ENCODE measurements around the gene OPTN.

- TF ChIP-seq, protein P1, sequence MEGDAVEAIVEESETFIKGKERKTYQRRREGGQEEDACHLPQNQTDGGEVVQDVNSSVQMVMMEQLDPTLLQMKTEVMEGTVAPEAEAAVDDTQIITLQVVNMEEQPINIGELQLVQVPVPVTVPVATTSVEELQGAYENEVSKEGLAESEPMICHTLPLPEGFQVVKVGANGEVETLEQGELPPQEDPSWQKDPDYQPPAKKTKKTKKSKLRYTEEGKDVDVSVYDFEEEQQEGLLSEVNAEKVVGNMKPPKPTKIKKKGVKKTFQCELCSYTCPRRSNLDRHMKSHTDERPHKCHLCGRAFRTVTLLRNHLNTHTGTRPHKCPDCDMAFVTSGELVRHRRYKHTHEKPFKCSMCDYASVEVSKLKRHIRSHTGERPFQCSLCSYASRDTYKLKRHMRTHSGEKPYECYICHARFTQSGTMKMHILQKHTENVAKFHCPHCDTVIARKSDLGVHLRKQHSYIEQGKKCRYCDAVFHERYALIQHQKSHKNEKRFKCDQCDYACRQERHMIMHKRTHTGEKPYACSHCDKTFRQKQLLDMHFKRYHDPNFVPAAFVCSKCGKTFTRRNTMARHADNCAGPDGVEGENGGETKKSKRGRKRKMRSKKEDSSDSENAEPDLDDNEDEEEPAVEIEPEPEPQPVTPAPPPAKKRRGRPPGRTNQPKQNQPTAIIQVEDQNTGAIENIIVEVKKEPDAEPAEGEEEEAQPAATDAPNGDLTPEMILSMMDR (IDR thresholded peaks at IDR 0.05): no peak
- no peak for TF ChIP-seq POLR2A (IDR thresholded peaks at IDR 0.05)
Observed at GRCh38 chr10:13147161-13147560, 47.2 kb downstream of the OPTN start.
